H9 (cell line): ENCODE data around the gene ANK3. TPM values are rescaled to one million over a fixed set of nuclear protein-coding genes. Genes with fewer than 3 reads are reported as not detected.

ENCODE experiments used
- DNase-seq: peaks from one replicate; pipeline ENCODE4 v3.0.0-alpha.2; 2017
- H2AFZ ChIP-seq: one replicate; pipeline ENCODE4 v1.6.1; 2013; ENCODE audit warnings: mild to moderate bottlenecking, low read length, control low read depth, moderate library complexity
- H2AK5ac ChIP-seq: 2 replicates; pipeline ENCODE4 v1.6.1; 2013; ENCODE audit warnings: low read length, control low read depth, mixed read lengths; ENCODE audit not compliant: insufficient read length
- H2BK120ac ChIP-seq: one replicate; pipeline ENCODE4 v1.6.1; 2013; ENCODE audit warnings: low read depth, mild to moderate bottlenecking, low read length, control low read depth, inconsistent platforms; ENCODE audit not compliant: poor library complexity, severe bottlenecking
- H2BK12ac ChIP-seq: 2 replicates; pipeline ENCODE4 v1.6.1; 2013; ENCODE audit warnings: low read length, control low read depth, mixed read lengths, low read depth; ENCODE audit not compliant: insufficient read length
- H2BK15ac ChIP-seq: 2 replicates; pipeline ENCODE4 v1.6.1; 2013; ENCODE audit warnings: low read depth, low read length, control low read depth
- H2BK20ac ChIP-seq: one replicate; pipeline ENCODE4 v1.6.1; 2013; ENCODE audit warnings: low read depth, mild to moderate bottlenecking, low read length, control low read depth, inconsistent platforms; ENCODE audit not compliant: poor library complexity, severe bottlenecking
- H2BK5ac ChIP-seq: 2 replicates; pipeline ENCODE4 v1.6.1; 2013; ENCODE audit warnings: low read length, control low read depth, mixed read lengths; ENCODE audit not compliant: insufficient read length
- H3K14ac ChIP-seq: 2 replicates; pipeline ENCODE4 v1.6.1; 2013; ENCODE audit warnings: low read length, control low read depth; ENCODE audit not compliant: insufficient read depth
- H3K18ac ChIP-seq: 2 replicates; pipeline ENCODE4 v1.6.1; 2013; ENCODE audit warnings: low read depth, mild to moderate bottlenecking, mixed read lengths, low read length, control low read depth; ENCODE audit not compliant: insufficient read length
- H3K23ac ChIP-seq: 2 replicates; pipeline ENCODE4 v1.6.1; 2013; ENCODE audit warnings: low read length, control low read depth, mixed read lengths, low read depth; ENCODE audit not compliant: insufficient read length
- H3K23me2 ChIP-seq: 2 replicates; pipeline ENCODE4 v1.6.1; 2013; ENCODE audit warnings: low read depth, mild to moderate bottlenecking, mixed read lengths, low read length, control low read depth; ENCODE audit not compliant: insufficient read length, poor library complexity, severe bottlenecking
- H3K27ac ChIP-seq: 2 replicates; pipeline ENCODE4 v1.5.1; 2013; ENCODE audit warnings: low read length, control low read depth, mixed read lengths, low read depth; ENCODE audit not compliant: insufficient read length
- H3K27me3 ChIP-seq: 2 replicates; pipeline ENCODE4 v1.6.1; 2013; ENCODE audit warnings: low read length, control low read depth, inconsistent platforms; ENCODE audit not compliant: insufficient read depth
- H3K4ac ChIP-seq: 2 replicates; pipeline ENCODE4 v1.6.1; 2013; ENCODE audit warnings: low read depth, mild to moderate bottlenecking, control low read depth, inconsistent platforms, low read length, moderate library complexity
- H3K4me1 ChIP-seq: 2 replicates; pipeline ENCODE4 v1.6.1; 2013; ENCODE audit warnings: low read length, control low read depth, inconsistent platforms; ENCODE audit not compliant: insufficient read depth
- H3K4me2 ChIP-seq: 2 replicates; pipeline ENCODE4 v1.6.1; 2013; ENCODE audit warnings: low read length, control low read depth, mixed read lengths; ENCODE audit not compliant: insufficient read length, insufficient read depth
- H3K56ac ChIP-seq: 2 replicates; pipeline ENCODE4 v1.6.1; 2013; ENCODE audit warnings: low read depth, mild to moderate bottlenecking, mixed read lengths, low read length, control low read depth; ENCODE audit not compliant: insufficient read length
- H3K79me1 ChIP-seq: 2 replicates; pipeline ENCODE4 v1.6.1; 2013; ENCODE audit warnings: low read depth, mild to moderate bottlenecking, moderate library complexity, low read length, control low read depth, inconsistent platforms; ENCODE audit not compliant: insufficient read depth, poor library complexity, severe bottlenecking
- H3K79me2 ChIP-seq: 2 replicates; pipeline ENCODE4 v1.6.1; 2013; ENCODE audit warnings: low read length, control low read depth, inconsistent platforms; ENCODE audit not compliant: insufficient read depth
- H3K9ac ChIP-seq: 2 replicates; pipeline ENCODE4 v1.6.1; 2013; ENCODE audit warnings: low read length, control low read depth, mixed read lengths; ENCODE audit not compliant: insufficient read length; ENCODE audit errors: extremely low read depth
- H3K9me3 ChIP-seq: one replicate; pipeline ENCODE4 v1.6.1; 2013; ENCODE audit warnings: low read depth, low read length, inconsistent platforms; ENCODE audit not compliant: control insufficient read depth
- H3T11ph ChIP-seq: one replicate; pipeline ENCODE4 v1.6.1; 2013; ENCODE audit warnings: mild to moderate bottlenecking, low read length, control low read depth, inconsistent platforms
- H4K20me1 ChIP-seq: one replicate; pipeline ENCODE4 v1.6.1; 2013; ENCODE audit not compliant: control insufficient read depth, insufficient read length, insufficient read depth
- H4K5ac ChIP-seq: 2 replicates; pipeline ENCODE4 v1.6.1; 2013; ENCODE audit warnings: low read depth, mild to moderate bottlenecking, mixed read lengths, low read length, control low read depth; ENCODE audit not compliant: insufficient read length
- H4K8ac ChIP-seq: replicated peaks from 2 replicates; pipeline ENCODE4 v1.6.1; 2013; ENCODE audit warnings: low read length, control low read depth, mixed read lengths, low read depth; ENCODE audit not compliant: insufficient read length
- H4K91ac ChIP-seq: 2 replicates; pipeline ENCODE4 v1.6.1; 2013; ENCODE audit warnings: low read depth, mild to moderate bottlenecking, moderate library complexity, mixed read lengths, low read length, control low read depth; ENCODE audit not compliant: insufficient read length
- H3K27ac Mint-ChIP-seq, 3 experiments: 2 replicates in 2 of 3; 3 replicates in 1 of 3; pipeline ENCODE4 v1.8.0; 2020 to 2021; ENCODE audit warnings: mixed read lengths in 3 of 3, mild to moderate bottlenecking in 1 of 3, moderate library complexity in 1 of 3
- H3K27me3 Mint-ChIP-seq: 2 replicates; pipeline ENCODE4 v1.8.0; 2021; ENCODE audit warnings: low read depth, mild to moderate bottlenecking, moderate library complexity, mixed read lengths
- H3K36me3 Mint-ChIP-seq, 3 experiments: 2 replicates in 2 of 3; 3 replicates in 1 of 3; pipeline ENCODE4 v1.8.0; 2020 to 2021; ENCODE audit warnings: low read depth in 3 of 3, mixed read lengths in 3 of 3; ENCODE audit not compliant: insufficient read depth in 1 of 3
- H3K4me1 Mint-ChIP-seq, 2 experiments: 2 replicates each; pipeline ENCODE4 v1.8.0; 2020; ENCODE audit warnings: mixed read lengths in 2 of 2
- H3K4me3 Mint-ChIP-seq, 2 experiments: 2 replicates in 1 of 2; 3 replicates in 1 of 2; pipeline ENCODE4 v1.8.0; 2020 to 2021; ENCODE audit warnings: mild to moderate bottlenecking in 2 of 2, mixed read lengths in 2 of 2, moderate library complexity in 1 of 2
- H3K9me3 Mint-ChIP-seq, 2 experiments: 2 replicates in 1 of 2; 3 replicates in 1 of 2; pipeline ENCODE4 v1.8.0; 2020; ENCODE audit warnings: mild to moderate bottlenecking in 2 of 2, mixed read lengths in 2 of 2, moderate library complexity in 1 of 2
- CTCF ChIP-seq: fragments of 200-600 bp; sonication (generic); conservative IDR thresholded peaks from 3 replicates; pipeline ENCODE4 v1.8.0; 2021; ENCODE audit warnings: antibody characterized with exemption, mild to moderate bottlenecking
- WGBS: extraction: QIAGEN DNeasy Blood & Tissue Kit; methylation state at CpG from one replicate; pipeline ENCODE4 v1.1.7; 2013; ENCODE audit warnings: missing lambda C conversion rate, low lambda C conversion rate, mixed read lengths; ENCODE audit not compliant: insufficient read length; ENCODE audit errors: extremely low coverage; 5-methylcytosine and 5-hydroxymethylcytosine counted together
- total RNA-seq: library from RNA; stranded (reverse); gene quantifications from 2 replicates; pipeline ENCODE4 v1.2.1, GENCODE V29; 2021

The ANK3 gene
- total RNA-seq, 1 experiment from 2014 or later: 59.6 TPM

- no peak for DNase-seq
- H3K9me3 Mint-ChIP-seq: no peaks in the 10 kb centered on the region
- Histone ChIP-seq H4K8ac (no peak overlapping the region), H4K91ac (no peak overlapping the region), H3T11ph (no peak overlapping the region), H2BK15ac (no peak overlapping the region), H3K4ac (no peak overlapping the region), H2BK120ac (no peak overlapping the region), H2BK20ac (no peak overlapping the region), H3K4me2 (no peak overlapping the region), H3K23ac (no peak overlapping the region), H3K27ac (no peak overlapping the region), H3K18ac (no peak overlapping the region), H2BK12ac (no peak overlapping the region), H3K79me2 (no peaks in the 10 kb centered on the region), H3K23me2 (no peaks in the 10 kb centered on the region), H3K9ac (no peak overlapping the region), H4K5ac (no peak overlapping the region), H4K20me1 (no peaks in the 10 kb centered on the region), H2BK5ac (no peak overlapping the region), H3K27me3 (no peaks in the 10 kb centered on the region), H3K56ac (no peak overlapping the region), H3K79me1 (no peaks in the 10 kb centered on the region), H3K14ac (no peak overlapping the region), H2AK5ac (no peak overlapping the region), H2AFZ (no peak overlapping the region), H3K9me3 (no peaks in the 10 kb centered on the region), H3K4me1 (no peaks in the 10 kb centered on the region; the same call in 1 of the 2 replicates)
- no peak for TF ChIP-seq CTCF
- H3K27me3 Mint-ChIP-seq: no peaks in the 10 kb centered on the region
- no peaks in the 10 kb centered on the region for H3K36me3 Mint-ChIP-seq
- 0 out of 7 replicates have a peak overlapping the region, but pooled peaks of 1 of the 3 experiments have one; percentile 4 for H3K27ac Mint-ChIP-seq
- no CpG with 5 or more reads among the region's 3 CpGs for WGBS
- peaks cover 0 to 6% of the 10 kb centered on the region in 2 experiments; a peak in 1 of 4 replicates for H3K4me1 Mint-ChIP-seq
- no peak overlapping the region for H3K4me3 Mint-ChIP-seq
Observed at GRCh38 chr10:60176925-60177324, 212.8 kb downstream of the ANK3 start.
